ENCODE measurements around the gene POLH.
"Not testable (repeated sequence)": the region's sequence is repeated elsewhere in the genome, so short reads cannot be mapped to it uniquely, and the experiment has no call there.

Gene POLH

GRCh38 chr6:43629505-43630300, 53.7 kb downstream of the POLH start:
- H3K9me3 ChIP-seq (ENCODE audit: control insufficient read depth in 2 of 2, low read length in 2 of 2): no peaks in the 10 kb centered on the region

GRCh38 chr6:43630980-43631619, 55.1 kb downstream of the POLH start:
- no peaks in the 10 kb centered on the region for H3K9me3 ChIP-seq (ENCODE audit: control insufficient read depth in 2 of 2, low read length in 2 of 2)
- peaks cover 22 to 23% of the 10 kb centered on the region in 2 donors for H3K4me1 ChIP-seq (ENCODE audit: control insufficient read depth in 2 of 2, insufficient read depth in 2 of 2, low read length in 2 of 2)
- H3K36me3 ChIP-seq (ENCODE audit: control insufficient read depth in 2 of 2, insufficient read depth in 2 of 2, low read length in 2 of 2): peaks cover 3 to 7% of the 10 kb centered on the region in 2 donors
- no peak overlapping the region for H3K27ac ChIP-seq (ENCODE audit: low read depth in 2 of 2, low read length in 2 of 2)
- H3K9ac ChIP-seq (ENCODE audit: low read depth in 1 of 2, low read length in 2 of 2): no peak overlapping the region
- no peaks in the 10 kb centered on the region for H3K27me3 ChIP-seq (ENCODE audit: control insufficient read depth in 2 of 2, insufficient read depth in 2 of 2, low read length in 2 of 2)
- H3K4me3 ChIP-seq (ENCODE audit: low read length in 2 of 2): no peak overlapping the region

More at GRCh38 chr6:43629505-43630300, 53.7 kb downstream of the POLH start:
- Histone ChIP-seq H3K4me1 (ENCODE audit: control insufficient read depth in 2 of 2, insufficient read depth in 2 of 2, low read length in 2 of 2) (peaks cover 16 to 17% of the 10 kb centered on the region in 2 donors), H3K36me3 (ENCODE audit: control insufficient read depth in 2 of 2, insufficient read depth in 2 of 2, low read length in 2 of 2) (peaks cover 15 to 21% of the 10 kb centered on the region in 2 donors), H3K4me3 (ENCODE audit: low read length in 2 of 2) (peak overlapping the region; percentile 63 to 95), H3K27ac (ENCODE audit: low read depth in 2 of 2, low read length in 2 of 2) (peak overlapping the region; percentile 96 to 99), H3K9ac (ENCODE audit: low read depth in 1 of 2, low read length in 2 of 2) (peak overlapping the region; percentile 94 to 96), H3K27me3 (ENCODE audit: control insufficient read depth in 2 of 2, insufficient read depth in 2 of 2, low read length in 2 of 2) (no peaks in the 10 kb centered on the region)

- H3K4me1 ChIP-seq (ENCODE audit: control insufficient read depth in 2 of 2, insufficient read depth in 2 of 2, low read length in 2 of 2): peaks cover 23 to 24% of the 10 kb centered on the region in 2 donors
- not testable (repeated sequence) for H3K4me3 ChIP-seq (ENCODE audit: low read length in 2 of 2); H3K9me3 ChIP-seq (ENCODE audit: control insufficient read depth in 2 of 2, low read length in 2 of 2); H3K9ac ChIP-seq (ENCODE audit: low read depth in 1 of 2, low read length in 2 of 2); H3K27ac ChIP-seq (ENCODE audit: low read depth in 2 of 2, low read length in 2 of 2); H3K27me3 ChIP-seq (ENCODE audit: control insufficient read depth in 2 of 2, insufficient read depth in 2 of 2, low read length in 2 of 2); H3K36me3 ChIP-seq (ENCODE audit: control insufficient read depth in 2 of 2, insufficient read depth in 2 of 2, low read length in 2 of 2)
Measured at GRCh38 chr6:43633002-43633401, 57.0 kb downstream of the POLH start.

DNA sequence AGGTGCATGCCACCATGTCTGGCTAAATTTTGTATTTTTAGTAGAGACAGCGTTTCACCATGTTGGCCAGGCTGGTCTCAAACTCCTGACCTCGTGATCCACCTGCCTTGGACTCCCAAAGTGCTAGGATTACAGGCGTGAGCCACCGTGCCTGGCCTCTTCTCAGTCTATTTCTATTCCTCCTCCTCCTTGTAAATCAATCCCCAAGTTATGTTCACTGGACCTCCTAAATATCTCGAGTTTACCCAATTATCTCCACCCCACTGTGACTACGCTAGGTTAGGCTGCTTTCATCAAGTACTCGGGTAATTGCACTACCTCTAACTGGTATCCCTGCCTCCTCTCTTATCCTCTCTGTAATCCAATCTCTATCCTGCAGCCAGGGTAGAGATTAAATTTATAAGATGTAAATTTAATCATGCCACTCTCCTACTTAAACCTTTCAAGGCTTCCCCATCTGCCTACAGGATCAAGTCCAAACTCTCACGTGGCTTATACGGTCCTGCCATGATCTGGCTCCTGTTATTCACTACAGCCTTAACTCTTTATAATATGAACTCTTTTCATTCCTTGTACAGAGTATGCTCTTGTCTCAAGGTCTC, 58.8 kb downstream of the POLH start:
- Histone ChIP-seq H3K4me3 (ENCODE audit: low read length in 2 of 2) (peak overlapping the region in 1 of 2 donors; percentile 99), H3K27ac (ENCODE audit: low read depth in 2 of 2, low read length in 2 of 2) (peak overlapping the region in 1 of 2 donors; percentile 88), H3K36me3 (ENCODE audit: control insufficient read depth in 2 of 2, insufficient read depth in 2 of 2, low read length in 2 of 2) (peaks cover 10 to 11% of the 10 kb centered on the region in 2 donors), H3K9ac (ENCODE audit: low read depth in 1 of 2, low read length in 2 of 2) (no peak overlapping the region), H3K9me3 (ENCODE audit: control insufficient read depth in 2 of 2, low read length in 2 of 2) (no peaks in the 10 kb centered on the region), H3K27me3 (ENCODE audit: control insufficient read depth in 2 of 2, insufficient read depth in 2 of 2, low read length in 2 of 2) (no peaks in the 10 kb centered on the region), H3K4me1 (ENCODE audit: control insufficient read depth in 2 of 2, insufficient read depth in 2 of 2, low read length in 2 of 2) (peaks cover 24 to 27% of the 10 kb centered on the region in 2 donors)

DNA sequence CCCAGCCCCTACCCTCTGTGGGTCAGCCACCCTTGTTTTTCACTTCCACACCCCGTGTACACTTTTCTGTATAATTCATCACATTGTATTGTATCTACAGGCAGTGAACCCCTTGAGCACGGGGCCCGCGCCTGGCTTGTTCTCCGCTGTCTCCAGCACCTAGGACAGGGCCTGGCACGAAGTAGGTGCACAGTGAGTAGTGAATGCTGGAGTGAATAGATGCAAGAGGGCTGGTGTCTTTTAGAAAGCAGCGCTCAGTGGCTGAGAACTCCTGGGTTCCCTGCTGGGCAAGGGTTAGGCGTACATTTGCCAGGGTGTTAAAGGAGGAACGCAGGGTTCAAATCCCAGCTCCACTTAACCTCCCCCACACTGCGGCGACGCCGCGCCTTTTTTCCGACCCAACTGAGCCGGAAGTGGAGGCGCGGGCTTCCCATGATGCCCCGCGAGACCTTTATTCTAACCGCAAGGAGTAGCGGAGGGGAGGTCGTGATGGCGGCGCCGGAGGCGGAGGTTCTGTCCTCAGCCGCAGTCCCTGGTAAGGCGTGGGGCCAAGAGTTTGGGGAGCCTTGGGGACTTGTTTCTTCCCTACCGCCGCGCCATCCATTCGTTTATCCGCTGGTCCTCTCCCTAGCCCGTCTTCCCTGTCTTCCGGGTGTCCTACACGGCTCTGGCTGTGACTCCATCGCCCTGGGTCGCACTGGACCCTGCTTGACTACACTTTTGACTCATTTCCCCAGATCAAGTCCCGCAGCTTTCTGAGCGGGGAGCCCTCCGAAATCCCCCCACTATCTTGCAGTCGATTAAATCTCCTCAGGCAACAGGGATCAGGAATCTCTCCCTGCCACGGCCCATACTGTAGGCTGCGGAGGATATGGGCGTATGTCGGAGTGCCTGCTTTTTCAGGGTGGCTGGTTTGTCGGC, 59.7 kb downstream of the POLH start, which contains the start of gene MAD2L1BP:
MAD2L1BP (plus strand) TSS at position 454 of the 921 bp plus-strand sequence; CDS start at position 490, 36 bp downstream.
- Histone ChIP-seq H3K9ac (ENCODE audit: low read depth in 1 of 2, low read length in 2 of 2) (peak within 1 kb of the TSS; percentile 95 to 97), H3K27ac (ENCODE audit: low read depth in 2 of 2, low read length in 2 of 2) (peak within 1 kb of the TSS; percentile 84 to 88), H3K27me3 (ENCODE audit: control insufficient read depth in 2 of 2, insufficient read depth in 2 of 2, low read length in 2 of 2) (no peaks in the 10 kb centered on the region), H3K9me3 (ENCODE audit: control insufficient read depth in 2 of 2, low read length in 2 of 2) (no peaks in the 10 kb centered on the region), H3K4me1 (ENCODE audit: control insufficient read depth in 2 of 2, insufficient read depth in 2 of 2, low read length in 2 of 2) (peaks cover 18 to 22% of the 10 kb centered on the region in 2 donors), H3K4me3 (ENCODE audit: low read length in 2 of 2) (peak within 1 kb of the TSS; percentile 99), H3K36me3 (ENCODE audit: control insufficient read depth in 2 of 2, insufficient read depth in 2 of 2, low read length in 2 of 2) (peaks cover 19 to 20% of the 10 kb centered on the region in 2 donors)

- Histone ChIP-seq H3K27ac (ENCODE audit: low read depth in 2 of 2, low read length in 2 of 2) (peak overlapping the region; percentile 84 to 88), H3K4me1 (ENCODE audit: control insufficient read depth in 2 of 2, insufficient read depth in 2 of 2, low read length in 2 of 2) (peaks cover 18 to 22% of the 10 kb centered on the region in 2 donors), H3K36me3 (ENCODE audit: control insufficient read depth in 2 of 2, insufficient read depth in 2 of 2, low read length in 2 of 2) (peaks cover 21 to 24% of the 10 kb centered on the region in 2 donors), H3K9ac (ENCODE audit: low read depth in 1 of 2, low read length in 2 of 2) (peak overlapping the region; percentile 95 to 97), H3K27me3 (ENCODE audit: control insufficient read depth in 2 of 2, insufficient read depth in 2 of 2, low read length in 2 of 2) (no peaks in the 10 kb centered on the region), H3K4me3 (ENCODE audit: low read length in 2 of 2) (peak overlapping the region; percentile 99), H3K9me3 (ENCODE audit: control insufficient read depth in 2 of 2, low read length in 2 of 2) (no peaks in the 10 kb centered on the region)
Measured at GRCh38 chr6:43636308-43636659, 60.3 kb downstream of the POLH start.

- Histone ChIP-seq H3K27ac (ENCODE audit: low read depth in 2 of 2, low read length in 2 of 2) (no peak overlapping the region), H3K4me3 (ENCODE audit: low read length in 2 of 2) (no peak overlapping the region), H3K4me1 (ENCODE audit: control insufficient read depth in 2 of 2, insufficient read depth in 2 of 2, low read length in 2 of 2) (peaks cover 14 to 19% of the 10 kb centered on the region in 2 donors), H3K27me3 (ENCODE audit: control insufficient read depth in 2 of 2, insufficient read depth in 2 of 2, low read length in 2 of 2) (no peaks in the 10 kb centered on the region), H3K36me3 (ENCODE audit: control insufficient read depth in 2 of 2, insufficient read depth in 2 of 2, low read length in 2 of 2) (peaks cover 27 to 35% of the 10 kb centered on the region in 2 donors), H3K9me3 (ENCODE audit: control insufficient read depth in 2 of 2, low read length in 2 of 2) (no peaks in the 10 kb centered on the region), H3K9ac (ENCODE audit: low read depth in 1 of 2, low read length in 2 of 2) (no peak overlapping the region)
Measured at GRCh38 chr6:43639984-43640800, 64.2 kb downstream of the POLH start.

GRCh38 chr6:43644940-43645612, 69.1 kb downstream of the POLH start, which contains the start of gene RSPH9:
TSS of gene RSPH9 (plus strand) at chr6:43645036. CDS start at chr6:43645099, 63 bp downstream.
- H3K9ac ChIP-seq (ENCODE audit: low read depth in 1 of 2, low read length in 2 of 2): no peak within 1 kb of the TSS

More at GRCh38 chr6:43644940-43645612, 69.1 kb downstream of the POLH start, which contains the start of gene RSPH9:
- H3K4me3 ChIP-seq (ENCODE audit: low read length in 2 of 2): peak within 1 kb of the TSS; percentile 62 to 66
- H3K27ac ChIP-seq (ENCODE audit: low read depth in 2 of 2, low read length in 2 of 2): peak within 1 kb of the TSS in 1 of 2 donors; percentile 23
- peaks cover 0 to 2% of the 10 kb centered on the region in 2 donors for H3K4me1 ChIP-seq (ENCODE audit: control insufficient read depth in 2 of 2, insufficient read depth in 2 of 2, low read length in 2 of 2)
- no peaks in the 10 kb centered on the region for H3K27me3 ChIP-seq (ENCODE audit: control insufficient read depth in 2 of 2, insufficient read depth in 2 of 2, low read length in 2 of 2)
- H3K9me3 ChIP-seq (ENCODE audit: control insufficient read depth in 2 of 2, low read length in 2 of 2): no peaks in the 10 kb centered on the region
- peaks cover 14 to 21% of the 10 kb centered on the region in 2 donors for H3K36me3 ChIP-seq (ENCODE audit: control insufficient read depth in 2 of 2, insufficient read depth in 2 of 2, low read length in 2 of 2)

Measured in mucosa of rectum (tissue), 2 donors.